ENCODE measurements around the gene ZNF444.

Gene ZNF444

DNA sequence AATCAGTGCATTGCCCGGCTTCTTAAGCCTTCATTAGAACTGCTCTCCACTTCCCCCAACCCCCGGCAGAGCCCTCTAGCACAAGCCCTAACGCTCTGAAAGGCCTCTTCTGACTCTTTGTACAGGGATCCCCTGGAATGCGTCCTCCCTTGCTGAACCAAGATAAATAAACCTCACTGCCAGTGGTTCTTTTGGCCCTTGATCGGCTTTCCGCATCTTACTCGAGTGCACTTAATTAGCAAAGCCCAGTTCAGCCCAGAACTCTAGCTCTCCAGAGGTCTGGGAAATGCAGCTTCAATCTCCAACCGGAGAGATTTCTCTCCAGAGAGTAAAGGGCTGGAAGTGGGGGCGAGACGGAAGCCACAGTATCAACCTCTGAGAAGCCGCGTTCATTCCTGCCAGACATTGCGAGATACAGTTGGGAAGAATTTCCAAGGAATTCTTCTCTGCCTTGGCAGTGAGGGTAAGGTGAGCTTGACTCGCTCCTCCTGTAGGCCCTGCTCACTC, 8.7 kb upstream of the ZNF444 start:
- TF ChIP-seq, protein P1, sequence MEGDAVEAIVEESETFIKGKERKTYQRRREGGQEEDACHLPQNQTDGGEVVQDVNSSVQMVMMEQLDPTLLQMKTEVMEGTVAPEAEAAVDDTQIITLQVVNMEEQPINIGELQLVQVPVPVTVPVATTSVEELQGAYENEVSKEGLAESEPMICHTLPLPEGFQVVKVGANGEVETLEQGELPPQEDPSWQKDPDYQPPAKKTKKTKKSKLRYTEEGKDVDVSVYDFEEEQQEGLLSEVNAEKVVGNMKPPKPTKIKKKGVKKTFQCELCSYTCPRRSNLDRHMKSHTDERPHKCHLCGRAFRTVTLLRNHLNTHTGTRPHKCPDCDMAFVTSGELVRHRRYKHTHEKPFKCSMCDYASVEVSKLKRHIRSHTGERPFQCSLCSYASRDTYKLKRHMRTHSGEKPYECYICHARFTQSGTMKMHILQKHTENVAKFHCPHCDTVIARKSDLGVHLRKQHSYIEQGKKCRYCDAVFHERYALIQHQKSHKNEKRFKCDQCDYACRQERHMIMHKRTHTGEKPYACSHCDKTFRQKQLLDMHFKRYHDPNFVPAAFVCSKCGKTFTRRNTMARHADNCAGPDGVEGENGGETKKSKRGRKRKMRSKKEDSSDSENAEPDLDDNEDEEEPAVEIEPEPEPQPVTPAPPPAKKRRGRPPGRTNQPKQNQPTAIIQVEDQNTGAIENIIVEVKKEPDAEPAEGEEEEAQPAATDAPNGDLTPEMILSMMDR (conservative IDR thresholded peaks at IDR 0.05; ENCODE audit: control insufficient read depth, insufficient read depth, low read depth, low read length): no peak
- H3K4me3 ChIP-seq (ENCODE audit: control insufficient read depth, low read depth, low read length): no peak overlapping the region
- peak; percentile 54 for DNase-seq (ENCODE audit: low read depth)

DNA sequence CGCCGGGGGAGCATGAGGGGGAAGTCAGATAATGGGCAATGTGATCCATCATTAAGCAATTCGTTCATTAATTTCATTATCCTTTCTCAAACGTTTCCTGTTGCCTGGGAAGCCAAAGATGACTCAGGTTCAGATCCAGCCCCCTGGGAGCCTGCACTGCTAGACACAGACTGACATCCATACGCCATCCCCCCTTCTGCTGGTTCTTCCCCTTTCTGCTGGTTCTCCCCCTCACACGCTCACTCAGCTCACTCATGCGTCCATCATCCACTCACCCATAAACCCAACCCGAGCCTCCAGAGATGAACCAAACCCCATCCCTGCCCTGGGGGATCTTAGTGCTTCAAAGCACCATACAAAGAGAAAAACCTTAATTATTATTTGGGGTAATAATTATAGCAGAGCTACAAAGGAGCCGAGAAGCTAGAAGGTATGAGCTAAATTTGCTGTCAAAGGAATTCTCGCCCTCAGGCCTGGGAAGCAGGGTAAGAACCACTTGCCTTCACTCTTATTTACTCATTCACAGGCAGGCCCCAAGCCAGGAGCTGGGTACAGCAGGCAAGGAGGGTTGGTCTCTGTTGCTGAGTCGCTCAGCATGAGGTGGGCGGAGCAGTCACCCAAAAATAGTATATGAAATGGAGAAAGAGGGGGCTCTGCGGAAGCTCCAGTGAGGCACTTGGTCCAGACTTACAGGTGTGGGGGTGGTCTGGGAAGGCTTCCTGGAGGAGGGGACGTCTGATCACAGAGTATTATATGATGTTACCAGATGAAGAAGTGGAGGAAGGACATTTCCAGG, 7.0 kb upstream of the ZNF444 start:
- no peak overlapping the region for H3K4me3 ChIP-seq (ENCODE audit: control insufficient read depth, low read depth, low read length)
- TF ChIP-seq, protein P1 (conservative IDR thresholded peaks at IDR 0.05; ENCODE audit: control insufficient read depth, insufficient read depth, low read depth, low read length): no peak
- DNase-seq (ENCODE audit: low read depth): peak; percentile 68

DNA sequence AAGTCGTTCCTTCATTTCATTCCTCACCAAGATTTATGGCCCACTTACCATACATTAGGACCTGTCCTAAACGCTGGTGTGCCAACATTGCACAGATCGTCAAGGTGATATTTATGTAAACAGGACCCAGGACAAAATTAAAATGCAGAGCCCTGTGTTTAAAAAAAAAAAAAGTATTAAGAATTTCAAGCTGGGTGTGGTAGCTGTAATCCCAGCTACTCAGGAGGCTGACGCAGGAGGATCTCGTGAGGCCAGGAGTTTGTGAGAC, 6.5 kb upstream of the ZNF444 start:
- DNase-seq (ENCODE audit: low read depth): no peak
- no peak overlapping the region for H3K4me3 ChIP-seq (ENCODE audit: control insufficient read depth, low read depth, low read length)
- TF ChIP-seq, protein P1 (conservative IDR thresholded peaks at IDR 0.05; ENCODE audit: control insufficient read depth, insufficient read depth, low read depth, low read length): no peak

DNA sequence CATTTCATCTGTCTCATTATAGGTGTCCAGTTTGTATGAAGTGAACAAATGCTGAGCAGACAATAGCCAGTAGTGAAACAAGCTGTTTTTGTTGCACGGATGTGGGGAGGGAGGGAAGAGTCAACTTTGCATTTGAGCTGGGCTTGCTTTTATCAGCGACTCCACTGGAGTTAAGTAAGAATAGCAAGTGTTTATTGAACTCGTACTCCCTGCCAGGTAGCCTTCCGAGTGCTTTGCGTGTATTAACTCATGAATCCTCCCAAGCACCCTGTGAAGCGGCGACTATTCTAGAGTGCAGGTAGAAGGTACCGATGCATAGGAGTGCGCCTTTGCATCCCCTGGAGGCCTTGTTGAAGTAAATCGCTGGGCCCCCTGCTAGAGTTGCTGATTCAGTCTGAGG, 4.7 kb upstream of the ZNF444 start:
- DNase-seq (ENCODE audit: low read depth): no peak
- TF ChIP-seq, protein P1 (conservative IDR thresholded peaks at IDR 0.05; ENCODE audit: control insufficient read depth, insufficient read depth, low read depth, low read length): no peak
- no peak overlapping the region for H3K4me3 ChIP-seq (ENCODE audit: control insufficient read depth, low read depth, low read length)

DNA sequence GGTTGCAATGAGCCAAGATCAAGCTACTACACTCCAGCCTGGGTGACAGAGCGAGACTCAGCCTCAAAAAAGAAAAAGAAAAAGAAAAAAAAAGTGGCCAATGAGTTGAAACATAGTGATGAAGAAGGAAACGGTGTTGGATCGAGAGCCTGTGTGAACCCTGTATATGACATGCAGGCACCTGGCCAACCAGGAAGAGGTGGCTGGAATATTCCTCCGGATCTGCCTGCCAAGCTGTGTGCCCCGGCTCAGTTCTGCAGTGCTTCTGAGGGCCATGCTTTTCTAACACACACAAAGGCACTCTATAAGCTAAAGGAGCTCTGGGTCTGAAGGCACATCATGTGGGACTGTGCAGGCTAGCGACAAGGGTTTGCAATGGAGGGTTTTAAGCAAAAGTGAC, 3.7 kb upstream of the ZNF444 start:
- no peak overlapping the region for H3K4me3 ChIP-seq (ENCODE audit: control insufficient read depth, low read depth, low read length)
- TF ChIP-seq, protein P1 (conservative IDR thresholded peaks at IDR 0.05; ENCODE audit: control insufficient read depth, insufficient read depth, low read depth, low read length): no peak
- no peak for DNase-seq (ENCODE audit: low read depth)

DNA sequence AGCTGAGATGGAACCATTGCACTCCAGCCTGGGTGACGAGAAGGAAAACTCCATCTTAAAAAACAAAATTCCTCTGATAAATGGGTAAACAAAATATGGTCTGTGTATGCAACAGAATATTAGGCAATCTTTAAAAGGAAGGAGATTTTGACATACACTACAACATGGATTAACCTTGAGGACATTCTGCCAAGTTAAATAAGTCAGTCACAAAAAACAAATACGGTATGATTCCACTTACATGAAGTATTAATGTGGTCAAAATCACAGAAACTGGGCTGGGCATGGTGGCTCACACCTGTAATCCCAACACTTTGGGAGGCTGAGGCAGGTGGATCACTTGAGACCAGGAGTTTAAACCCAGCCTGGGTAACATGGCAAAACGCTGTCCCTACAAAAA, 3.0 kb upstream of the ZNF444 start:
- TF ChIP-seq, protein P1 (conservative IDR thresholded peaks at IDR 0.05; ENCODE audit: control insufficient read depth, insufficient read depth, low read depth, low read length): no peak
- DNase-seq (ENCODE audit: low read depth): no peak

More for the DNA sequence above, 3.0 kb upstream of the ZNF444 start:
- no peak overlapping the region for H3K4me3 ChIP-seq (ENCODE audit: control insufficient read depth, low read depth, low read length)
